IMR-90 (cell line): ENCODE measurements around the gene THADA.

ENCODE experiments used
- BHLHE40 ChIP-seq: fragments of 150-350 bp; IDR thresholded peaks from 2 replicates; pipeline ENCODE4 v1.6.1; 2016; ENCODE audit warnings: mild to moderate bottlenecking, low read depth, low read length
- CEBPB ChIP-seq: IDR thresholded peaks from 2 replicates; pipeline ENCODE4 v1.6.1; 2012; ENCODE audit warnings: low read depth, low read length, improper control_type of control experiment
- NFE2L2 ChIP-seq: fragments of 150-350 bp; IDR thresholded peaks from 2 replicates; pipeline ENCODE4 v1.6.1; 2016; ENCODE audit warnings: low read depth, mild to moderate bottlenecking, low read length
- POLR2A ChIP-seq: IDR thresholded peaks from 2 replicates; pipeline ENCODE4 v1.6.1; 2012; ENCODE audit warnings: mild to moderate bottlenecking, low read depth, low read length
- RAD21 ChIP-seq: IDR thresholded peaks from 2 replicates; pipeline ENCODE4 v1.6.1; 2012; ENCODE audit warnings: low read length, improper control_type of control experiment
- TF ChIP-seq, protein P1 (sequence below): conservative IDR thresholded peaks from 2 replicates; pipeline ENCODE4 v1.5.1; 2012; ENCODE audit warnings: mild to moderate bottlenecking, low read depth, low read length, improper control_type of control experiment
- TF ChIP-seq, protein P2 (sequence below): fragments of 150-350 bp; IDR thresholded peaks from 2 replicates; pipeline ENCODE4 v1.6.1; 2017; ENCODE audit warnings: mild to moderate bottlenecking, antibody characterized with exemption, low read length, low read depth

DNA sequence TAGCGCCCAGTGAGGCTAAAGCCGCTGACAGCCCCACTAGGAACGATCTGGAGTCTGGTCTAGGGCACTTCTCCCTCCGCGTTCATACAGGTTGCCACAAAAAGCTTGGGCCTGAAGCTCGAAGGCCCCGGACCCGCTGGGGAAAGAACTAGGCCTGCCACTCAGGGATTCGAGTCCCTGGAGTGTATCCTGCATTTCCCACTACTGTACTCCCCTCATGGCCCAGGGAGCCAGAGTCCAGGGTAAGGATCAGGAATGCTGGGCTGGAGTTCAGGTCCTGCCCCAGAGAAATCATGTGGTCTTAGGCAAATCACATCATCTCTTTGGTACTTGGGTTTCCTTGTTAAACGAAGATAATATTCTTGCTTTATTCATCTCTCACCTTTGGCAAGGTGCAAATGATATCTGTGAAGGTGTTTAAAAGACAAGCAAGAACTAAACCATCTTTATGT, 368.0 kb downstream of the THADA start:
- TF ChIP-seq NFE2L2: no peak
- TF ChIP-seq RAD21: no peak
- TF ChIP-seq, protein P1, sequence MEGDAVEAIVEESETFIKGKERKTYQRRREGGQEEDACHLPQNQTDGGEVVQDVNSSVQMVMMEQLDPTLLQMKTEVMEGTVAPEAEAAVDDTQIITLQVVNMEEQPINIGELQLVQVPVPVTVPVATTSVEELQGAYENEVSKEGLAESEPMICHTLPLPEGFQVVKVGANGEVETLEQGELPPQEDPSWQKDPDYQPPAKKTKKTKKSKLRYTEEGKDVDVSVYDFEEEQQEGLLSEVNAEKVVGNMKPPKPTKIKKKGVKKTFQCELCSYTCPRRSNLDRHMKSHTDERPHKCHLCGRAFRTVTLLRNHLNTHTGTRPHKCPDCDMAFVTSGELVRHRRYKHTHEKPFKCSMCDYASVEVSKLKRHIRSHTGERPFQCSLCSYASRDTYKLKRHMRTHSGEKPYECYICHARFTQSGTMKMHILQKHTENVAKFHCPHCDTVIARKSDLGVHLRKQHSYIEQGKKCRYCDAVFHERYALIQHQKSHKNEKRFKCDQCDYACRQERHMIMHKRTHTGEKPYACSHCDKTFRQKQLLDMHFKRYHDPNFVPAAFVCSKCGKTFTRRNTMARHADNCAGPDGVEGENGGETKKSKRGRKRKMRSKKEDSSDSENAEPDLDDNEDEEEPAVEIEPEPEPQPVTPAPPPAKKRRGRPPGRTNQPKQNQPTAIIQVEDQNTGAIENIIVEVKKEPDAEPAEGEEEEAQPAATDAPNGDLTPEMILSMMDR: no peak
- no peak for TF ChIP-seq POLR2A
- TF ChIP-seq, protein P2, sequence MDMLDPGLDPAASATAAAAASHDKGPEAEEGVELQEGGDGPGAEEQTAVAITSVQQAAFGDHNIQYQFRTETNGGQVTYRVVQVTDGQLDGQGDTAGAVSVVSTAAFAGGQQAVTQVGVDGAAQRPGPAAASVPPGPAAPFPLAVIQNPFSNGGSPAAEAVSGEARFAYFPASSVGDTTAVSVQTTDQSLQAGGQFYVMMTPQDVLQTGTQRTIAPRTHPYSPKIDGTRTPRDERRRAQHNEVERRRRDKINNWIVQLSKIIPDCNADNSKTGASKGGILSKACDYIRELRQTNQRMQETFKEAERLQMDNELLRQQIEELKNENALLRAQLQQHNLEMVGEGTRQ: no peak
- TF ChIP-seq CEBPB: no peak
- no peak for TF ChIP-seq BHLHE40
